HepG2 (cell line): Measurements from ENCODE around the gene NT5C2. TPM values are rescaled to one million over a fixed set of nuclear protein-coding genes. Genes with fewer than 3 reads are reported as not detected.
A peak's percentile ranks its signal among the peaks of the same experiment; 100 is the strongest.

Experiments used
- ADNP ChIP-seq: sonication (generic); formaldehyde crosslinking; IDR thresholded peaks from 2 replicates; pipeline ENCODE4 v1.4.0; 2020; ENCODE audit warnings: missing genetic modification reagents
- GRHL1 ChIP-seq: sonication (generic); formaldehyde crosslinking; conservative IDR thresholded peaks from 2 replicates; pipeline ENCODE4 v1.8.0; 2022; ENCODE audit warnings: missing genetic modification reagents
- KLF9 ChIP-seq: IDR thresholded peaks from 2 replicates; pipeline ENCODE4 v1.6.1; 2016; ENCODE audit warnings: low read depth
- NR0B2 ChIP-seq: sonication (generic); formaldehyde crosslinking; IDR thresholded peaks from 2 replicates; pipeline ENCODE4 v1.4.0; 2020; ENCODE audit warnings: mild to moderate bottlenecking, missing genetic modification reagents
- PATZ1 ChIP-seq: sonication (generic); formaldehyde crosslinking; IDR thresholded peaks from 2 replicates; pipeline ENCODE4 v1.4.0; 2020; ENCODE audit warnings: missing genetic modification reagents
- PCBP1 ChIP-seq: fragments of 200-400 bp; formaldehyde crosslinking; IDR thresholded peaks from 2 replicates; pipeline ENCODE4 v1.6.1; 2017; ENCODE audit warnings: mild to moderate bottlenecking, low read depth, low read length, borderline replicate concordance
- PHF8 ChIP-seq: sonication (generic); formaldehyde crosslinking; IDR thresholded peaks from 2 replicates; pipeline ENCODE4 v1.5.0; 2020; ENCODE audit warnings: missing genetic modification reagents
- ZBTB40 ChIP-seq, 2 experiments: fragments of 450-650 bp in 1 of 2; sonication (generic) in 1 of 2; formaldehyde crosslinking in 1 of 2; IDR thresholded peaks; 2 replicates each; pipeline versions ENCODE4 v1.6.1 to v1.8.0; 2016 to 2022; ENCODE audit warnings: antibody characterized with exemption in 1 of 2, mild to moderate bottlenecking in 1 of 2, missing genetic modification reagents in 1 of 2
- ZNF160 ChIP-seq: sonication (generic); formaldehyde crosslinking; IDR thresholded peaks from 2 replicates; pipeline ENCODE4 v1.8.0; 2022; ENCODE audit warnings: mild to moderate bottlenecking, inconsistent platforms, missing genetic modification reagents
- ZNF350 ChIP-seq: sonication (generic); formaldehyde crosslinking; IDR thresholded peaks from 2 replicates; pipeline ENCODE4 v1.4.0; 2020; ENCODE audit warnings: mild to moderate bottlenecking, low read depth, missing genetic modification reagents, borderline replicate concordance
- ZNF446 ChIP-seq: sonication (generic); formaldehyde crosslinking; IDR thresholded peaks from 2 replicates; pipeline ENCODE4 v1.5.0; 2020; ENCODE audit warnings: mild to moderate bottlenecking, missing genetic modification reagents
- ZNF598 ChIP-seq: sonication (generic); formaldehyde crosslinking; IDR thresholded peaks from 2 replicates; pipeline ENCODE4 v1.5.1; 2020; ENCODE audit warnings: mild to moderate bottlenecking, missing genetic modification reagents, borderline replicate concordance
- ZSCAN29 ChIP-seq: sonication (generic); formaldehyde crosslinking; conservative IDR thresholded peaks from 2 replicates; pipeline ENCODE4 v1.4.0; 2020; ENCODE audit warnings: mild to moderate bottlenecking, missing genetic modification reagents
- polyA plus RNA-seq, 8 experiments: library from polyadenylated mRNA; depleted of rRNA in 3 of 8; stranded (reverse) in 7 of 8; unstranded in 1 of 8; fragments of >200 nt; fragmentation: Illumina TruSeq in 4 of 8; extraction: Trizol in 4 of 8; gene quantifications; 2 replicates each; pipeline versions ENCODE4 v1.2.1 to v1.2.3, GENCODE V29; 2011 to 2016; ENCODE audit warnings: low read depth in 4 of 8, missing spikeins in 1 of 8, mixed read lengths in 1 of 8; ENCODE audit not compliant: insufficient read depth in 1 of 8
- total RNA-seq, 5 experiments: library from RNA; depleted of rRNA; stranded (reverse); fragments of >200 nt; fragmentation: Illumina TruSeq; extraction: Trizol; gene quantifications; 2 replicates each; pipeline ENCODE4 v1.2.3, GENCODE V29; 2016; ENCODE audit warnings: low read depth in 1 of 5

The NT5C2 gene
- total and polyA plus RNA-seq, 2 of the 13 experiments (the other 11 are each of a cell fraction or from before 2014, with no cell fraction given) = 40.6 to 55.2 TPM

- TF ChIP-seq KLF9 (CRISPR knock-in tag) (no peak), GRHL1 (CRISPR knock-in tag) (no peak), PHF8 (CRISPR knock-in tag) (peak; percentile 71; the same call in 1 of the 2 replicates), ZSCAN29 (CRISPR knock-in tag) (peak; percentile 73; the same call in 1 of the 2 replicates), ZNF598 (CRISPR knock-in tag) (0 out of 2 replicates have a peak, but pooled peaks have one; percentile 57), ZNF446 (CRISPR knock-in tag) (0 out of 2 replicates have a peak, but pooled peaks have one; percentile 24), ZBTB40 (IDR thresholded peaks at IDR 0.05) (no peak), ZBTB40 (CRISPR knock-in tag; IDR thresholded peaks at IDR 0.05) (peak; percentile 59; the same call in 1 of the 2 replicates), ZNF350 (peak; percentile 39; the same call in 1 of the 2 replicates), PCBP1 (0 out of 2 replicates have a peak, but pooled peaks have one; percentile 50), ZNF160 (CRISPR knock-in tag) (0 out of 2 replicates have a peak, but pooled peaks have one; percentile 40), PATZ1 (CRISPR knock-in tag) (0 out of 2 replicates have a peak, but pooled peaks have one; percentile 18), ADNP (CRISPR knock-in tag) (no peak), NR0B2 (CRISPR knock-in tag) (peak; percentile 72; the same call in 1 of the 2 replicates)
Observed at GRCh38 chr10:103192451-103193106, 493 bp downstream of the NT5C2 start (continued).
